ENCODE results near the gene ZNF480.
"Not testable (repeated sequence)": the region's sequence is repeated elsewhere in the genome, so short reads cannot be mapped to it uniquely, and the experiment has no call there.

GRCh38 chr19:52339022-52339421 lies 42.1 kb downstream of the ZNF480 start:
- TF ChIP-seq CTCF (conservative IDR thresholded peaks at IDR 0.05; ENCODE audit: low read depth, low read length); EZH2 (IDR thresholded peaks at IDR 0.05; ENCODE audit: low read length, unreplicated experiment); EZH2phosphoT487 (IDR thresholded peaks at IDR 0.05; ENCODE audit: borderline replicate concordance, low read length): not testable (repeated sequence)

All from PC-3 (cell line).